HEK293T (cell line): ENCODE results near the gene CD96.

ENCODE experiments used
- BHLHE40 ChIP-seq: fragments of 450-650 bp; IDR thresholded peaks from 2 replicates; pipeline ENCODE4 v1.6.1; 2016; ENCODE audit warnings: mild to moderate bottlenecking, moderate library complexity, borderline replicate concordance
- ELF4 ChIP-seq: fragments of 450-650 bp; IDR thresholded peaks from 2 replicates; pipeline ENCODE4 v1.6.1; 2017; ENCODE audit warnings: antibody characterized with exemption
- FOXA1 ChIP-seq: fragments of 450-650 bp; IDR thresholded peaks from 2 replicates; pipeline ENCODE4 v1.6.1; 2016; ENCODE audit warnings: mild to moderate bottlenecking
- FOXK2 ChIP-seq: fragments of 450-650 bp; IDR thresholded peaks from 2 replicates; pipeline ENCODE4 v1.6.1; 2016; ENCODE audit warnings: mild to moderate bottlenecking
- FOXM1 ChIP-seq: fragments of 450-650 bp; IDR thresholded peaks from 2 replicates; pipeline ENCODE4 v1.6.1; 2017; ENCODE audit warnings: mild to moderate bottlenecking, borderline replicate concordance
- L3MBTL2 ChIP-seq: fragments of 450-650 bp; conservative IDR thresholded peaks from 2 replicates; pipeline ENCODE4 v1.6.1; 2016; ENCODE audit warnings: mild to moderate bottlenecking
- NFRKB ChIP-seq: fragments of 450-650 bp; IDR thresholded peaks from 2 replicates; pipeline ENCODE4 v1.6.1; 2016; ENCODE audit warnings: mild to moderate bottlenecking, moderate library complexity
- SP1 ChIP-seq: fragments of 450-650 bp; IDR thresholded peaks from 2 replicates; pipeline ENCODE4 v1.6.1; 2017
- SUZ12 ChIP-seq: fragments of 450-650 bp; IDR thresholded peaks from 2 replicates; pipeline ENCODE4 v1.6.1; 2016; ENCODE audit warnings: mild to moderate bottlenecking
- TARDBP ChIP-seq: fragments of 450-650 bp; IDR thresholded peaks from 2 replicates; pipeline ENCODE4 v1.6.1; 2016

GRCh38 chr3:111653766-111654165 is 111.8 kb downstream of the CD96 start:
- no peak for TF ChIP-seq FOXK2
- no peak for TF ChIP-seq SUZ12
- no peak for TF ChIP-seq SP1
- no peak for TF ChIP-seq FOXA1
- TF ChIP-seq FOXM1, result no peak
- no peak for TF ChIP-seq BHLHE40
- no peak for TF ChIP-seq ELF4
- TF ChIP-seq NFRKB, result no peak
- no peak for TF ChIP-seq TARDBP
- no peak for TF ChIP-seq L3MBTL2
